HCT116 (cell line): ENCODE measurements around the gene DNAH5.

ENCODE experiments used
- CEBPB ChIP-seq: IDR thresholded peaks from 2 replicates; pipeline ENCODE4 v1.6.1; 2012; ENCODE audit warnings: low read depth
- EGR1 ChIP-seq: IDR thresholded peaks from 2 replicates; pipeline ENCODE4 v1.6.1; 2012; ENCODE audit warnings: low read depth
- FOSL1 ChIP-seq: IDR thresholded peaks from 2 replicates; pipeline ENCODE4 v1.6.1; 2012; ENCODE audit warnings: low read depth
- JUND ChIP-seq: IDR thresholded peaks from 2 replicates; pipeline ENCODE4 v1.6.1; 2012
- POLR2A ChIP-seq: IDR thresholded peaks from 2 replicates; pipeline ENCODE4 v1.7.0; 2011; ENCODE audit warnings: borderline replicate concordance; ENCODE audit not compliant: insufficient read depth, insufficient read length; ENCODE audit errors: extremely low read depth
- POLR2AphosphoS5 ChIP-seq: IDR thresholded peaks from 2 replicates; pipeline ENCODE4 v1.6.1; 2011; ENCODE audit warnings: mild to moderate bottlenecking, low read depth, low read length, moderate library complexity
- RAD21 ChIP-seq: IDR thresholded peaks from 2 replicates; pipeline ENCODE4 v1.6.1; 2012; ENCODE audit warnings: low read depth, mild to moderate bottlenecking
- TCF7L2 ChIP-seq: IDR thresholded peaks from 2 replicates; pipeline ENCODE4 v1.7.0; 2011; ENCODE audit warnings: borderline replicate concordance, inconsistent platforms; ENCODE audit not compliant: insufficient read depth, insufficient read length; ENCODE audit errors: extremely low read depth
- YY1 ChIP-seq: IDR thresholded peaks from 2 replicates; pipeline ENCODE4 v1.6.1; 2011; ENCODE audit warnings: low read length, low read depth, moderate library complexity, mild to moderate bottlenecking; ENCODE audit not compliant: insufficient replicate concordance; ENCODE audit errors: extremely low read depth
- TF ChIP-seq, protein P1 (sequence below), 3 experiments: fragments of 200-600 bp in 1 of 3; sonication (generic) in 1 of 3; IDR thresholded peaks in 2 of 3; conservative IDR thresholded peaks in 1 of 3; 2 replicates each; pipeline ENCODE4 v1.5.1; 2012 to 2017; ENCODE audit warnings: low read depth in 2 of 3, low read length in 2 of 3, antibody characterized with exemption in 1 of 3, borderline replicate concordance in 1 of 3, control low read depth in 1 of 3, mild to moderate bottlenecking in 1 of 3, mixed read lengths in 1 of 3, mixed run types in 1 of 3, moderate library complexity in 1 of 3; ENCODE audit not compliant: insufficient read depth in 1 of 3
- TF ChIP-seq, protein P2 (sequence below): IDR thresholded peaks from 2 replicates; pipeline ENCODE4 v1.6.1; 2011; ENCODE audit warnings: mild to moderate bottlenecking, low read length, moderate library complexity; ENCODE audit not compliant: insufficient replicate concordance; ENCODE audit errors: extremely low read depth

DNA sequence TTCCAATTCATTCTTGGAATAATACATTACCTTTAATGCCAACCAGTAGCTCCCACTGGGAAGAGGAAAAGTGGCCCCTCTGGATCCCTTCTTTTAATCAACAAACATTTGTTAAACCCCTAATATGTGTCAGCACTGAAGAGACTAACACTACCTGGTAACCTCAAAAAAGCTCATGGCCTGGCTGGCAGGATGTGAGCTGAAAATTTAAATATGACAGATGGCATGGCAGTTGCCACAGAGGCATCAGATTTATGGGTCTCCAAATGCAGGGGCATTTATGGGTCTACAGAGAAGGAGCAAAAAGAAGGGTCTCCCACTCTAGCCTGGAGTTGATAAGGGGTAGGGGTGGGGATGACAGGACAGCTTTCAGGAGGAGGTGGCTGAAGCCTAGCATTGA, 12.5 kb downstream of the DNAH5 start:
- TF ChIP-seq, protein P1, sequence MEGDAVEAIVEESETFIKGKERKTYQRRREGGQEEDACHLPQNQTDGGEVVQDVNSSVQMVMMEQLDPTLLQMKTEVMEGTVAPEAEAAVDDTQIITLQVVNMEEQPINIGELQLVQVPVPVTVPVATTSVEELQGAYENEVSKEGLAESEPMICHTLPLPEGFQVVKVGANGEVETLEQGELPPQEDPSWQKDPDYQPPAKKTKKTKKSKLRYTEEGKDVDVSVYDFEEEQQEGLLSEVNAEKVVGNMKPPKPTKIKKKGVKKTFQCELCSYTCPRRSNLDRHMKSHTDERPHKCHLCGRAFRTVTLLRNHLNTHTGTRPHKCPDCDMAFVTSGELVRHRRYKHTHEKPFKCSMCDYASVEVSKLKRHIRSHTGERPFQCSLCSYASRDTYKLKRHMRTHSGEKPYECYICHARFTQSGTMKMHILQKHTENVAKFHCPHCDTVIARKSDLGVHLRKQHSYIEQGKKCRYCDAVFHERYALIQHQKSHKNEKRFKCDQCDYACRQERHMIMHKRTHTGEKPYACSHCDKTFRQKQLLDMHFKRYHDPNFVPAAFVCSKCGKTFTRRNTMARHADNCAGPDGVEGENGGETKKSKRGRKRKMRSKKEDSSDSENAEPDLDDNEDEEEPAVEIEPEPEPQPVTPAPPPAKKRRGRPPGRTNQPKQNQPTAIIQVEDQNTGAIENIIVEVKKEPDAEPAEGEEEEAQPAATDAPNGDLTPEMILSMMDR (IDR thresholded peaks at IDR 0.05 in 2 of 3, conservative IDR thresholded peaks at IDR 0.05 in 1 of 3; ENCODE audit: borderline replicate concordance in 1 of 3, insufficient read depth in 1 of 3, low read depth in 2 of 3, low read length in 2 of 3) = no peak
- no peak for TF ChIP-seq YY1
- TF ChIP-seq FOSL1 = no peak
- no peak for TF ChIP-seq POLR2AphosphoS5
- no peak for TF ChIP-seq JUND
- TF ChIP-seq EGR1 = no peak
- TF ChIP-seq POLR2A = no peak
- no peak for TF ChIP-seq RAD21
- no peak for TF ChIP-seq CEBPB
- no peak for TF ChIP-seq TCF7L2
- TF ChIP-seq, protein P2, sequence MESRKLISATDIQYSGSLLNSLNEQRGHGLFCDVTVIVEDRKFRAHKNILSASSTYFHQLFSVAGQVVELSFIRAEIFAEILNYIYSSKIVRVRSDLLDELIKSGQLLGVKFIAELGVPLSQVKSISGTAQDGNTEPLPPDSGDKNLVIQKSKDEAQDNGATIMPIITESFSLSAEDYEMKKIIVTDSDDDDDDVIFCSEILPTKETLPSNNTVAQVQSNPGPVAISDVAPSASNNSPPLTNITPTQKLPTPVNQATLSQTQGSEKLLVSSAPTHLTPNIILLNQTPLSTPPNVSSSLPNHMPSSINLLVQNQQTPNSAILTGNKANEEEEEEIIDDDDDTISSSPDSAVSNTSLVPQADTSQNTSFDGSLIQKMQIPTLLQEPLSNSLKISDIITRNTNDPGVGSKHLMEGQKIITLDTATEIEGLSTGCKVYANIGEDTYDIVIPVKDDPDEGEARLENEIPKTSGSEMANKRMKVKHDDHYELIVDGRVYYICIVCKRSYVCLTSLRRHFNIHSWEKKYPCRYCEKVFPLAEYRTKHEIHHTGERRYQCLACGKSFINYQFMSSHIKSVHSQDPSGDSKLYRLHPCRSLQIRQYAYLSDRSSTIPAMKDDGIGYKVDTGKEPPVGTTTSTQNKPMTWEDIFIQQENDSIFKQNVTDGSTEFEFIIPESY = no peak
